AG04449 (cell line): ENCODE measurements around the gene JTB.
"Not testable (repeated sequence)": the region's sequence is repeated elsewhere in the genome, so short reads cannot be mapped to it uniquely, and the experiment has no call there.

ENCODE experiments used
- CTCF ChIA-PET: fragments of 350-600 bp; formaldehyde crosslinking; extraction: SDS; loops from one replicate; lab custom pipeline; 2021; ENCODE audit warnings: antibody characterized with exemption; lab: Yijun Ruan, JAX
- POLR2A ChIA-PET: fragments of 400-600, 350-600 bp; formaldehyde crosslinking; extraction: SDS; loops from one replicate; lab custom pipeline; 2020; ENCODE audit warnings: antibody characterized with exemption, inconsistent platforms; lab: Yijun Ruan, JAX
- DNase-seq: peaks from one replicate; pipeline ENCODE4 v3.0.0-alpha.2; 2010; ENCODE audit warnings: low read depth, low spot score
- H3K4me3 ChIP-seq: 2 replicates; pipeline ENCODE4 v1.5.1; 2011; ENCODE audit warnings: low read depth, mild to moderate bottlenecking, control low read depth, low read length
- TF ChIP-seq, protein P1 (sequence below): IDR thresholded peaks from one replicate; pipeline ENCODE4 v1.5.1; 2011; ENCODE audit warnings: mild to moderate bottlenecking, moderate library complexity, low read length, control low read depth, inconsistent platforms; ENCODE audit not compliant: insufficient read depth; ENCODE audit errors: missing control alignments

The JTB gene

GRCh38 chr1:153977250-153978240 lies at the start of gene JTB:
Gene JTB, minus strand, starts transcription at chr1:153977674. Its CDS starts 422 bp downstream, at chr1:153977252.
- POLR2A ChIA-PET = interaction anchor here (0.6 to 4.1 kb wide), 10 partner anchors 8 to 350 kb away, joined by 3 to 44 read pairs (median 4); partner anchors contain the start of genes CREB3L4, CRTC2, GATAD2B and RAB13
- CTCF ChIA-PET = interaction anchor here (1.2 to 5.3 kb wide), 9 partner anchors 9 to 300 kb away, joined by 3 to 55 read pairs (median 5); partner anchors contain the start of genes CREB3L4, DENND4B, NPR1 and RAB13
- no peak for DNase-seq
- TF ChIP-seq, protein P1, sequence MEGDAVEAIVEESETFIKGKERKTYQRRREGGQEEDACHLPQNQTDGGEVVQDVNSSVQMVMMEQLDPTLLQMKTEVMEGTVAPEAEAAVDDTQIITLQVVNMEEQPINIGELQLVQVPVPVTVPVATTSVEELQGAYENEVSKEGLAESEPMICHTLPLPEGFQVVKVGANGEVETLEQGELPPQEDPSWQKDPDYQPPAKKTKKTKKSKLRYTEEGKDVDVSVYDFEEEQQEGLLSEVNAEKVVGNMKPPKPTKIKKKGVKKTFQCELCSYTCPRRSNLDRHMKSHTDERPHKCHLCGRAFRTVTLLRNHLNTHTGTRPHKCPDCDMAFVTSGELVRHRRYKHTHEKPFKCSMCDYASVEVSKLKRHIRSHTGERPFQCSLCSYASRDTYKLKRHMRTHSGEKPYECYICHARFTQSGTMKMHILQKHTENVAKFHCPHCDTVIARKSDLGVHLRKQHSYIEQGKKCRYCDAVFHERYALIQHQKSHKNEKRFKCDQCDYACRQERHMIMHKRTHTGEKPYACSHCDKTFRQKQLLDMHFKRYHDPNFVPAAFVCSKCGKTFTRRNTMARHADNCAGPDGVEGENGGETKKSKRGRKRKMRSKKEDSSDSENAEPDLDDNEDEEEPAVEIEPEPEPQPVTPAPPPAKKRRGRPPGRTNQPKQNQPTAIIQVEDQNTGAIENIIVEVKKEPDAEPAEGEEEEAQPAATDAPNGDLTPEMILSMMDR = no peak
- H3K4me3 ChIP-seq = peak within 1 kb of the TSS; percentile 98

DNA sequence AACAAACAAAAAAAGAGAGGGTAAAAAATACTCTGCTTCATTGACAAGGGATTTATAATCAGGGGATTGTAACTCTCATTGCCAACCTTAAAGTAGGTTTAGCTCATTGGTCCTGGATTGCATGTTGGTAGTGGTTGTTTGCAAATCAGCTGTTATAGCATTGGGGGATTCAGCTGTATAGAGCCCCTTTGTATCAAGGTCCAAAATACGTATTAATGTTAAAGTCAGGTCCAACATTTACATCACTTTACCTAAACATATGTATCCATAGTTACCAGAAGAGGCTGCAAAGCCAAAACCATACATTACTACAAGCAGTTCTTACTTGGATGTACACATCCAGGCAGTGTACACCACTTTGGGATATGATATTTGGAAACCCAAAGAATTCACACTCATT lies 42.5 kb upstream of the JTB start:
- POLR2A ChIA-PET = no interaction called here
- no peak for DNase-seq
- H3K4me3 ChIP-seq = no peak overlapping the region
- TF ChIP-seq, protein P1 = no peak
- CTCF ChIA-PET = no interaction called here

DNA sequence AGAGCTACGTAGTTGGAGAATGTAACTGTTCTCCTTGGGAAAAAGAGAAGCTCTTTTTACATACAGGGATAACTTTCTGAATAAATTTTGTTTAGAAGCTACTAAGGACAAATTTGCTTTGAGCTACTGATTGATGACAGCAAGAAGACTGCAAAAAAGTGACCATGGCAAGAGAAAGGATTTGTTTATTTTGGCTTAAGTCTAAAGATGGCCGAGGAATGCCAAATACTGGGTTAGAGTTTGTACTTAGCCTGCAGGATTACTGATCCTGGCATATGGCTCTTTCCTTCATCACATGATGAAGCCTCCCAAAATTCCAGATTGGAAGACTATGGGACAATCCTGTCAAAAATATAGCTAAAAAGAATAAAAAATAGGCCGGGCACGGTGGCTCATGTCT lies 41.8 kb upstream of the JTB start:
- CTCF ChIA-PET = no interaction called here
- TF ChIP-seq, protein P1 = no peak
- POLR2A ChIA-PET = no interaction called here
- no peak overlapping the region for H3K4me3 ChIP-seq
- no peak for DNase-seq

- peak; percentile 19 for DNase-seq
- POLR2A ChIA-PET = no interaction called here
- CTCF ChIA-PET = no interaction called here
- TF ChIP-seq, protein P1 = no peak
- H3K4me3 ChIP-seq = no peak overlapping the region
Observed at GRCh38 chr1:154014154-154014907, 36.9 kb upstream of the JTB start.

DNA sequence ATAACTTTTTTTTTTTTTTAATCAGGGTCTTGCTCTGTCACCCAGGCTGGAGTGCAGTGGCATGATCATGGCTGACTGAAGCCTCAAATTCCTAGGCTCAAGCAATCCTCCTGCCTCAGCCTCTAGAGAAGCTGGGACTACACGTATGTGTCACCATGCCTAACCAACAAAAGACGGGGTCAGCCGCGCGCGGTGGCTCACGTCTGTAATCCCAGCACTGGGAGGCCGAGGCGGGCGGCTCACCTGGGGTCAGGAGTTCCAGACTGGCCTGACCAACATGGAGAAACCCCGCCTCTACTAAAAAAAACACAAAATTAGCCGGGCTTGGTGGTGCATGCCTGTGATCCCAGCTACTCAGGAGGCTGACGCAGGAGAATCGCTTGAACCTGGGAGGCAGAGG lies 35.1 kb upstream of the JTB start:
- H3K4me3 ChIP-seq, DNase-seq, POLR2A ChIA-PET, CTCF ChIA-PET: not testable (repeated sequence)

- H3K4me3 ChIP-seq = no peak overlapping the region
- no peak for DNase-seq
- ChIA-PET POLR2A (no interaction called here), CTCF (no interaction called here)
- TF ChIP-seq, protein P1 = no peak
Observed at GRCh38 chr1:154012129-154012528, 34.7 kb upstream of the JTB start.
